ENCODE data around the gene GNLY. TPM values are rescaled to one million over a fixed set of nuclear protein-coding genes. Genes with fewer than 3 reads are reported as not detected.

The GNLY gene
- total RNA-seq, 4 donors from 2014 or later, result 3.6 to 36.1 (median 12.0) TPM

DNA sequence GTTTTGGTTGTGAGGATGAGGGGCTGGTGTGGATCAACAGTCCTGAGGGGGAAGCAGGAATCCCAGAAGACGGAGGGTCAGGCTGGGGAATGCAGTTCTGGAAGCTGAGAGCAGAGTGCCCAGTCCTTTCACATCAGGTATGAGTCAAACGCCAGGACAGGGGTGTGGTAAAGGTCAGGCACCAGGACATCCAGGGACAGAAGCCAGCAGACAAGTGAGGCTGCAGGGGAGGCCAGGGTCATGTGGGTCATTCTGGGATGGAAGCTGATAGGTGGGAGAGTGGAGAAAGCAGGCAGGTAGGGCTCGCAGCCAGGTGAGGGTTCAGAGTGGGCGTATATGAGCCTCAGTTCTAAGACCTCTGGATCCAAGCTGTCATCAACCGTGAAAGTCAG, 12.8 kb upstream of the GNLY start:
- TF ChIP-seq, protein P1, sequence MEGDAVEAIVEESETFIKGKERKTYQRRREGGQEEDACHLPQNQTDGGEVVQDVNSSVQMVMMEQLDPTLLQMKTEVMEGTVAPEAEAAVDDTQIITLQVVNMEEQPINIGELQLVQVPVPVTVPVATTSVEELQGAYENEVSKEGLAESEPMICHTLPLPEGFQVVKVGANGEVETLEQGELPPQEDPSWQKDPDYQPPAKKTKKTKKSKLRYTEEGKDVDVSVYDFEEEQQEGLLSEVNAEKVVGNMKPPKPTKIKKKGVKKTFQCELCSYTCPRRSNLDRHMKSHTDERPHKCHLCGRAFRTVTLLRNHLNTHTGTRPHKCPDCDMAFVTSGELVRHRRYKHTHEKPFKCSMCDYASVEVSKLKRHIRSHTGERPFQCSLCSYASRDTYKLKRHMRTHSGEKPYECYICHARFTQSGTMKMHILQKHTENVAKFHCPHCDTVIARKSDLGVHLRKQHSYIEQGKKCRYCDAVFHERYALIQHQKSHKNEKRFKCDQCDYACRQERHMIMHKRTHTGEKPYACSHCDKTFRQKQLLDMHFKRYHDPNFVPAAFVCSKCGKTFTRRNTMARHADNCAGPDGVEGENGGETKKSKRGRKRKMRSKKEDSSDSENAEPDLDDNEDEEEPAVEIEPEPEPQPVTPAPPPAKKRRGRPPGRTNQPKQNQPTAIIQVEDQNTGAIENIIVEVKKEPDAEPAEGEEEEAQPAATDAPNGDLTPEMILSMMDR (IDR thresholded peaks at IDR 0.05 in 4 of 5, conservative IDR thresholded peaks at IDR 0.05 in 1 of 5), result no peak
- peak; percentile 24 to 49 for TF ChIP-seq POLR2A (IDR thresholded peaks at IDR 0.05)
- H3K27me3 ChIP-seq, result no peaks in the 10 kb centered on the region
- ATAC-seq, result peak; percentile 57 to 72
- peak overlapping the region; percentile 87 to 93 (median 90) for H3K27ac ChIP-seq
- peak; percentile 62 to 91 for DNase-seq
- H3K9me3 ChIP-seq, result no peaks in the 10 kb centered on the region
- in situ Hi-C loops (cut with MboI; ENCODE audit: low sequenced_read_pairs in 4 of 4) (no loop called here), intact Hi-C loops (cut with DNase I; ENCODE audit: low total_unique reads) (no loop called here)
- H3K36me3 ChIP-seq, result no peaks in the 10 kb centered on the region
- peaks cover 33 to 45% of the 10 kb centered on the region in 2 donors for H3K4me1 ChIP-seq
- peak overlapping the region in 1 of 4 donors; percentile 8 for H3K4me3 ChIP-seq

DNA sequence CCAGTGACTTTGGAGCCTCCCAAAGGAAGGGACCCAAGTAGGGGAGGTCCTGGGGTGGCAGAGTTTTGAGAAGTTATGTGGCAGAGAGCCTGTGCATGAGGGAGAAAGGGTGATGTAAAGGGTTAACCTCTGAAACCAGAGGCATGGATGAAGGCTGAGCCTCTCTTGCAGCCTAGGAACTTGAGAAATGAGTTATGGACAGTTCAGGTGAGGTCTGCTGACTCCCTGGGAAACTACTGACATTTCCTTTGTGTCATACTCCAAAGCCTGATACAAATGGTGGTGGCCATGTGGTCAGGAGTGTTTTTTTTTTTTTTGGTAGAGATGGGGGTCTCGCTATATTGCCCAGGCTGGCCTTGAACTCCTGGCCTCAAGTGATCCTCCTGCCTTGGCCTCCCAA, 12.4 kb upstream of the GNLY start:
- intact Hi-C loops (cut with DNase I; ENCODE audit: low total_unique reads) (loop anchor here (1.0 to 2.0 kb wide), 2 partner anchors 24 to 59 kb away; no protein-coding TSS in a partner anchor), in situ Hi-C loops (cut with MboI; ENCODE audit: low sequenced_read_pairs in 4 of 4) (no loop called here)
- Histone ChIP-seq H3K36me3 (no peaks in the 10 kb centered on the region), H3K9me3 (no peaks in the 10 kb centered on the region), H3K4me3 (peak overlapping the region in 1 of 4 donors; percentile 8), H3K4me1 (peaks cover 33 to 45% of the 10 kb centered on the region in 2 donors), H3K27ac (peak overlapping the region; percentile 87 to 93 (median 90)), H3K27me3 (no peaks in the 10 kb centered on the region)
- DNase-seq (no peak), ATAC-seq (peak; percentile 40 to 61)
- no peak for TF ChIP-seq POLR2A (IDR thresholded peaks at IDR 0.05)
- TF ChIP-seq, protein P1 (IDR thresholded peaks at IDR 0.05 in 4 of 5, conservative IDR thresholded peaks at IDR 0.05 in 1 of 5), result no peak

DNA sequence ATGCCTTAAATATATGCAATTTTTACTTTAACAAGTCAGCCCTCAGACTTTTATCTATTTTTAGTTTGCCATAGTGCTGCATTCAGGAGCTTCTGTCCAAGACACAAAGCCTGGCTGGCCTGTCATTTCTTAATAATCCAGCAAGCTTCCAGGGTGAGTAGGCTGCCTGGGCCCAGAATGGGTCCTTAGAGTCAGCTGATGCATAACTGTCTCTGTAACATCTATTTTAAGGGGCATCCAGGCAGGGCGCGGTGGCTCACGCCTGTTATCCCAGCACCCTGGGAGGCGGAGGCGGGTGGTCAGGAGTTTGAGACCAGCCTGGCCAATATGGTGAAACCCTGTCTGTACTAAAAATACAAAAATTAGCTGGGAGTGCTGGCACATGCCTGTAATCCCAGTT, 11.8 kb upstream of the GNLY start:
- Histone ChIP-seq H3K27me3 (no peaks in the 10 kb centered on the region), H3K4me1 (peaks cover 33 to 45% of the 10 kb centered on the region in 2 donors), H3K36me3 (no peaks in the 10 kb centered on the region), H3K9me3 (no peaks in the 10 kb centered on the region), H3K27ac (peak overlapping the region; percentile 87 to 93 (median 90)), H3K4me3 (no peak overlapping the region)
- in situ Hi-C loops (cut with MboI; ENCODE audit: low sequenced_read_pairs in 4 of 4), result no loop called here
- ATAC-seq (peak; percentile 85), DNase-seq (peak; percentile 89 to 96)
- TF ChIP-seq, protein P1 (IDR thresholded peaks at IDR 0.05 in 4 of 5, conservative IDR thresholded peaks at IDR 0.05 in 1 of 5), result peak in 1 of 5 experiments; percentile 9
- peak in 1 of 2 donors; percentile 25 for TF ChIP-seq POLR2A (IDR thresholded peaks at IDR 0.05)
- intact Hi-C loops (cut with DNase I; ENCODE audit: low total_unique reads), result loop anchor here (1.0 to 2.0 kb wide), 2 partner anchors 23 to 58 kb away; no protein-coding TSS in a partner anchor

DNA sequence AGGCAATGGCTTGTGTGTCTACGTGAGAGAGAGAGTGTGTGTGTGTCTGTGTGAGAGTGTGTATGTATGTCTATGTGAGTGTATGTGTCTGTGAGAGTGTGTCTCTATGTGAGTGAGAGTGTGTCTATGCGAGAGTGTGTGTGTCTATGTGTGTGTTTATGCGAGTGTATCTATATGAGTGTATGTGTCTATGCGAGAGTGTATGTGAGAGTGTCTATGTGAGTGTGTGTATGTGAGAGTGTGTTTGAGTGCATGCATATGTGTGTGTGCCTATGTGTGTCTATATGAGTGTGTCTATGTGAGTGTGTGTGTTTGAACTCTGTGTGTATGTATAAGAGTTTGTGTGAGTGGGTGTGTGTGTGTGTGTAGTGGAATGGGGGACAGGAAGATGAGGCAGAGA, 9.8 kb upstream of the GNLY start:
- H3K4me1 ChIP-seq, result peaks cover 26 to 31% of the 10 kb centered on the region in 2 donors
- no peak overlapping the region for H3K4me3 ChIP-seq
- H3K9me3 ChIP-seq, result no peaks in the 10 kb centered on the region
- no peaks in the 10 kb centered on the region for H3K27me3 ChIP-seq
- DNase-seq (peak in 1 of 2 donors; percentile 3), ATAC-seq (no peak)
- intact Hi-C loops (cut with DNase I; ENCODE audit: low total_unique reads) (no loop called here), in situ Hi-C loops (cut with MboI; ENCODE audit: low sequenced_read_pairs in 4 of 4) (no loop called here)
- H3K36me3 ChIP-seq, result no peaks in the 10 kb centered on the region
- no peak for TF ChIP-seq POLR2A (IDR thresholded peaks at IDR 0.05)
- TF ChIP-seq, protein P1 (IDR thresholded peaks at IDR 0.05 in 4 of 5, conservative IDR thresholded peaks at IDR 0.05 in 1 of 5), result no peak
- peak overlapping the region; percentile 87 to 93 (median 90) for H3K27ac ChIP-seq

DNA sequence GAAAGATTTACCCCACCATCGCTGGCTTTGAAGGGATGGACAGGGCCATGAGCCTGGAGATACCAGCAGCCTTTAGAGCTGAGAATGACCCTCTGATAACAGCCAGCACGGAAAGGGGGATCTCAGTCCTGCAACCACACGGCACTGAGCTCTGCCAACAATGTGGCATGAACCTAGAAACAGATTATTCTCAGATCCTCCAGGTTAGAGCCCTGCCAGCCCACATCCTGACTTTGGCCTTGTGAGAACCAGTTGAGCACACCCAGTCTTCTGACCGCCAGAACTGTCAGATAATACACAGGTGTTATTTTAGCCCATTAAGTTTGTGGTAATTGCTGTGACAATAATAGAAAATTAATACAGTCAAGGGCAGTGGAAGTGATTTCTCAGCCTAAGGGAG, 9.4 kb upstream of the GNLY start:
- Histone ChIP-seq H3K9me3 (no peaks in the 10 kb centered on the region), H3K4me1 (peaks cover 22 to 28% of the 10 kb centered on the region in 2 donors), H3K36me3 (no peaks in the 10 kb centered on the region), H3K27ac (peak overlapping the region; percentile 87 to 93 (median 90)), H3K27me3 (no peaks in the 10 kb centered on the region), H3K4me3 (no peak overlapping the region)
- DNase-seq (peak; percentile 20 to 53), ATAC-seq (peak in 1 of 2 donors; percentile 28)
- in situ Hi-C loops (cut with MboI; ENCODE audit: low sequenced_read_pairs in 4 of 4), result no loop called here
- intact Hi-C loops (cut with DNase I; ENCODE audit: low total_unique reads), result no loop called here
- no peak for TF ChIP-seq POLR2A (IDR thresholded peaks at IDR 0.05)
- TF ChIP-seq, protein P1 (IDR thresholded peaks at IDR 0.05 in 4 of 5, conservative IDR thresholded peaks at IDR 0.05 in 1 of 5), result no peak

All from gastrocnemius medialis (tissue), 4 donors.